ENCODE data around the gene CD180. TPM values are rescaled to one million over a fixed set of nuclear protein-coding genes. Genes with fewer than 3 reads are reported as not detected.

The CD180 gene
- total RNA-seq (2014; rRNA removed; shearing (Covaris generic)) (11.1 and 14.4 TPM in 2 replicates), total RNA-seq (2022) (14.7 and 15.7 TPM in 2 replicates), Bru-seq, nascent RNA (percentile 75 among the genes with signal in this experiment), BruChase-seq, experiment 1, labeled RNA remaining after a 6-hour chase (percentile 50 among the genes with signal in this experiment), BruChase-seq, experiment 2, labeled RNA remaining after a 2-hour chase (percentile 76 among the genes with signal in this experiment)
- long read RNA-seq, full-length matches to known transcripts, result 24 of 32 reads
- long read RNA-seq, partial matches to known transcripts, result 0 of 32 reads
- long read RNA-seq, other reads (novel, unspliced or antisense), result 8 of 32 reads

GRCh38 chr5:67196537-67197059 lies at the start of gene CD180:
Gene CD180, minus strand, starts transcription at chr5:67196799. Its CDS starts 158 bp downstream, at chr5:67196641.
- H3K27ac ChIP-seq (ENCODE audit: low read depth, low read length, poor library complexity, severe bottlenecking), result peak within 1 kb of the TSS; percentile 75
- H3K79me2 ChIP-seq (ENCODE audit: insufficient read depth, low read depth, low read length), result peaks cover 45% of the 10 kb centered on the region; the same call in 1 of the 2 replicates
- H3K4me1 ChIP-seq (ENCODE audit: insufficient read depth, low read length, poor library complexity, severe bottlenecking), result peaks cover 91% of the 10 kb centered on the region
- BruUV-seq (replicated peaks), result no TSS peak
- ChIA-PET CTCF (ENCODE audit: unreplicated experiment) (interaction anchor here (0.9 kb wide), 1 partner anchor 10 kb away, joined by 3 read pairs; no protein-coding TSS in a partner anchor), POLR2A (interaction anchor here (0.7 to 3.0 kb wide), 6 partner anchors 9 to 21 kb away, joined by 3 to 30 read pairs (median 4); no protein-coding TSS in a partner anchor)
- DNase-seq (ENCODE audit: low spot score), result peak; percentile 80
- no peaks in the 10 kb centered on the region for H3K9me2 ChIP-seq (ENCODE audit: insufficient read depth, low read length)
- peaks cover 19% of the 10 kb centered on the region; the same call in 1 of the 2 replicates for H3K9me3 ChIP-seq (ENCODE audit: low read length)
- TF ChIP-seq EZH2phosphoT487 (IDR thresholded peaks at IDR 0.05; ENCODE audit: borderline replicate concordance, low read depth, low read length), result no peak
- TF ChIP-seq, protein P1, sequence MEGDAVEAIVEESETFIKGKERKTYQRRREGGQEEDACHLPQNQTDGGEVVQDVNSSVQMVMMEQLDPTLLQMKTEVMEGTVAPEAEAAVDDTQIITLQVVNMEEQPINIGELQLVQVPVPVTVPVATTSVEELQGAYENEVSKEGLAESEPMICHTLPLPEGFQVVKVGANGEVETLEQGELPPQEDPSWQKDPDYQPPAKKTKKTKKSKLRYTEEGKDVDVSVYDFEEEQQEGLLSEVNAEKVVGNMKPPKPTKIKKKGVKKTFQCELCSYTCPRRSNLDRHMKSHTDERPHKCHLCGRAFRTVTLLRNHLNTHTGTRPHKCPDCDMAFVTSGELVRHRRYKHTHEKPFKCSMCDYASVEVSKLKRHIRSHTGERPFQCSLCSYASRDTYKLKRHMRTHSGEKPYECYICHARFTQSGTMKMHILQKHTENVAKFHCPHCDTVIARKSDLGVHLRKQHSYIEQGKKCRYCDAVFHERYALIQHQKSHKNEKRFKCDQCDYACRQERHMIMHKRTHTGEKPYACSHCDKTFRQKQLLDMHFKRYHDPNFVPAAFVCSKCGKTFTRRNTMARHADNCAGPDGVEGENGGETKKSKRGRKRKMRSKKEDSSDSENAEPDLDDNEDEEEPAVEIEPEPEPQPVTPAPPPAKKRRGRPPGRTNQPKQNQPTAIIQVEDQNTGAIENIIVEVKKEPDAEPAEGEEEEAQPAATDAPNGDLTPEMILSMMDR (conservative IDR thresholded peaks at IDR 0.05; ENCODE audit: low read length), result no peak
- peaks cover 20% of the 10 kb centered on the region for H3K36me3 ChIP-seq (ENCODE audit: insufficient read depth, low read length)
- peak within 1 kb of the TSS; percentile 69 for H3K4me3 ChIP-seq (ENCODE audit: low read depth, low read length, poor library complexity, severe bottlenecking)
- H3K4me2 ChIP-seq (ENCODE audit: low read length), result peak within 1 kb of the TSS; percentile 85
- peak within 1 kb of the TSS; percentile 50; the same call in 1 of the 2 replicates for H2AFZ ChIP-seq (ENCODE audit: low read length)
- H4K20me1 ChIP-seq (ENCODE audit: insufficient read depth, low read length), result no peaks in the 10 kb centered on the region
- intact Hi-C loops (cut with micrococcal nuclease; ENCODE audit: unreplicated experiment), result loop anchor here (10.0 kb wide), 1 partner anchor 492 kb away; no protein-coding TSS in a partner anchor

DNA sequence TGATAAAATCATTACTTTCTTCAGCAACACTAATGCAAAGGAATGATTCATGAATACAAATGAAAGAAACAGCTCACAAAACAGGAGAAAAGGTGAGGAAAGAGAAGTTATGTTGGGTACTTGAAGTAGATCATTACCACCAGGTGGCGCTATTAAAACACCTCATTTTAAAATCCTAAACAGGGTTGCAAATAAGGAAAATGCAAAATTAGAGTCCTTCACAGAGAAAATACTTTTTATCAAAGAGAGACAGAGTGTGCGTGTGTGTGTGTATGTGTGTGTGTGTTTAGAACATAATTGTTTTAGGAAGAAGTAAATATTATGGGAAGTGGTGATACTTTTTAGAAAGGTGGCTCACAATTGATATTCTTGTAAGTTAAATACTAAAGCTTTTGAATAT lies 49.5 kb upstream of the CD180 start:
- CTCF ChIA-PET (ENCODE audit: unreplicated experiment), result interaction anchor here (1.1 kb wide), 1 partner anchor 20 kb away, joined by 3 read pairs; no protein-coding TSS in a partner anchor
- no TSS peak for BruUV-seq (replicated peaks)

More for the DNA sequence above, 49.5 kb upstream of the CD180 start:
- H3K9me3 ChIP-seq (ENCODE audit: low read length), result no peaks in the 10 kb centered on the region
- no peak overlapping the region for H2AFZ ChIP-seq (ENCODE audit: low read length)
- H3K4me1 ChIP-seq (ENCODE audit: insufficient read depth, low read length, poor library complexity, severe bottlenecking), result no peaks in the 10 kb centered on the region
- no peak for TF ChIP-seq EZH2phosphoT487 (IDR thresholded peaks at IDR 0.05; ENCODE audit: borderline replicate concordance, low read depth, low read length)
- TF ChIP-seq, protein P1 (conservative IDR thresholded peaks at IDR 0.05; ENCODE audit: low read length), result peak; percentile 98
- no peaks in the 10 kb centered on the region for H3K79me2 ChIP-seq (ENCODE audit: insufficient read depth, low read depth, low read length)
- intact Hi-C loops (cut with micrococcal nuclease; ENCODE audit: unreplicated experiment), result loop anchor here (5.0 kb wide), 2 partner anchors 1006 to 1026 kb away; no protein-coding TSS in a partner anchor
- no peak overlapping the region for H3K27ac ChIP-seq (ENCODE audit: low read depth, low read length, poor library complexity, severe bottlenecking)
- H3K9me2 ChIP-seq (ENCODE audit: insufficient read depth, low read length), result no peaks in the 10 kb centered on the region
- H3K4me2 ChIP-seq (ENCODE audit: low read length), result no peak overlapping the region
- H4K20me1 ChIP-seq (ENCODE audit: insufficient read depth, low read length), result no peaks in the 10 kb centered on the region; the same call in 1 of the 2 replicates
- no peaks in the 10 kb centered on the region for H3K36me3 ChIP-seq (ENCODE audit: insufficient read depth, low read length)
- POLR2A ChIA-PET, result interaction anchor here (0.6 to 1.1 kb wide), 2 partner anchors 126 to 1818 kb away, joined by 3 to 4 read pairs; no protein-coding TSS in a partner anchor
- peak; percentile 77 for DNase-seq (ENCODE audit: low spot score)
- no peak overlapping the region for H3K4me3 ChIP-seq (ENCODE audit: low read depth, low read length, poor library complexity, severe bottlenecking)

Data from OCI-LY7 (cell line).